H9 (cell line): ENCODE data around the gene TRPC3. TPM values are rescaled to one million over a fixed set of nuclear protein-coding genes. Genes with fewer than 3 reads are reported as not detected.

Source experiments
- DNase-seq: peaks from one replicate; pipeline ENCODE4 v3.0.0-alpha.2; 2017
- H2AFZ ChIP-seq: one replicate; pipeline ENCODE4 v1.6.1; 2013; ENCODE audit warnings: mild to moderate bottlenecking, low read length, control low read depth, moderate library complexity
- H2AK5ac ChIP-seq: 2 replicates; pipeline ENCODE4 v1.6.1; 2013; ENCODE audit warnings: low read length, control low read depth, mixed read lengths; ENCODE audit not compliant: insufficient read length
- H2BK120ac ChIP-seq: one replicate; pipeline ENCODE4 v1.6.1; 2013; ENCODE audit warnings: low read depth, mild to moderate bottlenecking, low read length, control low read depth, inconsistent platforms; ENCODE audit not compliant: poor library complexity, severe bottlenecking
- H2BK12ac ChIP-seq: 2 replicates; pipeline ENCODE4 v1.6.1; 2013; ENCODE audit warnings: low read length, control low read depth, mixed read lengths, low read depth; ENCODE audit not compliant: insufficient read length
- H2BK15ac ChIP-seq: 2 replicates; pipeline ENCODE4 v1.6.1; 2013; ENCODE audit warnings: low read depth, low read length, control low read depth
- H2BK20ac ChIP-seq: one replicate; pipeline ENCODE4 v1.6.1; 2013; ENCODE audit warnings: low read depth, mild to moderate bottlenecking, low read length, control low read depth, inconsistent platforms; ENCODE audit not compliant: poor library complexity, severe bottlenecking
- H2BK5ac ChIP-seq: 2 replicates; pipeline ENCODE4 v1.6.1; 2013; ENCODE audit warnings: low read length, control low read depth, mixed read lengths; ENCODE audit not compliant: insufficient read length
- H3K14ac ChIP-seq: 2 replicates; pipeline ENCODE4 v1.6.1; 2013; ENCODE audit warnings: low read length, control low read depth; ENCODE audit not compliant: insufficient read depth
- H3K18ac ChIP-seq: 2 replicates; pipeline ENCODE4 v1.6.1; 2013; ENCODE audit warnings: low read depth, mild to moderate bottlenecking, mixed read lengths, low read length, control low read depth; ENCODE audit not compliant: insufficient read length
- H3K23ac ChIP-seq: 2 replicates; pipeline ENCODE4 v1.6.1; 2013; ENCODE audit warnings: low read length, control low read depth, mixed read lengths, low read depth; ENCODE audit not compliant: insufficient read length
- H3K23me2 ChIP-seq: 2 replicates; pipeline ENCODE4 v1.6.1; 2013; ENCODE audit warnings: low read depth, mild to moderate bottlenecking, mixed read lengths, low read length, control low read depth; ENCODE audit not compliant: insufficient read length, poor library complexity, severe bottlenecking
- H3K27ac ChIP-seq: 2 replicates; pipeline ENCODE4 v1.5.1; 2013; ENCODE audit warnings: low read length, control low read depth, mixed read lengths, low read depth; ENCODE audit not compliant: insufficient read length
- H3K27me3 ChIP-seq: 2 replicates; pipeline ENCODE4 v1.6.1; 2013; ENCODE audit warnings: low read length, control low read depth, inconsistent platforms; ENCODE audit not compliant: insufficient read depth
- H3K4ac ChIP-seq: 2 replicates; pipeline ENCODE4 v1.6.1; 2013; ENCODE audit warnings: low read depth, mild to moderate bottlenecking, control low read depth, inconsistent platforms, low read length, moderate library complexity
- H3K4me1 ChIP-seq: 2 replicates; pipeline ENCODE4 v1.6.1; 2013; ENCODE audit warnings: low read length, control low read depth, inconsistent platforms; ENCODE audit not compliant: insufficient read depth
- H3K4me2 ChIP-seq: 2 replicates; pipeline ENCODE4 v1.6.1; 2013; ENCODE audit warnings: low read length, control low read depth, mixed read lengths; ENCODE audit not compliant: insufficient read length, insufficient read depth
- H3K56ac ChIP-seq: 2 replicates; pipeline ENCODE4 v1.6.1; 2013; ENCODE audit warnings: low read depth, mild to moderate bottlenecking, mixed read lengths, low read length, control low read depth; ENCODE audit not compliant: insufficient read length
- H3K79me1 ChIP-seq: 2 replicates; pipeline ENCODE4 v1.6.1; 2013; ENCODE audit warnings: low read depth, mild to moderate bottlenecking, moderate library complexity, low read length, control low read depth, inconsistent platforms; ENCODE audit not compliant: insufficient read depth, poor library complexity, severe bottlenecking
- H3K79me2 ChIP-seq: 2 replicates; pipeline ENCODE4 v1.6.1; 2013; ENCODE audit warnings: low read length, control low read depth, inconsistent platforms; ENCODE audit not compliant: insufficient read depth
- H3K9ac ChIP-seq: 2 replicates; pipeline ENCODE4 v1.6.1; 2013; ENCODE audit warnings: low read length, control low read depth, mixed read lengths; ENCODE audit not compliant: insufficient read length; ENCODE audit errors: extremely low read depth
- H3K9me3 ChIP-seq: one replicate; pipeline ENCODE4 v1.6.1; 2013; ENCODE audit warnings: low read depth, low read length, inconsistent platforms; ENCODE audit not compliant: control insufficient read depth
- H3T11ph ChIP-seq: one replicate; pipeline ENCODE4 v1.6.1; 2013; ENCODE audit warnings: mild to moderate bottlenecking, low read length, control low read depth, inconsistent platforms
- H4K20me1 ChIP-seq: one replicate; pipeline ENCODE4 v1.6.1; 2013; ENCODE audit not compliant: control insufficient read depth, insufficient read length, insufficient read depth
- H4K5ac ChIP-seq: 2 replicates; pipeline ENCODE4 v1.6.1; 2013; ENCODE audit warnings: low read depth, mild to moderate bottlenecking, mixed read lengths, low read length, control low read depth; ENCODE audit not compliant: insufficient read length
- H4K8ac ChIP-seq: replicated peaks from 2 replicates; pipeline ENCODE4 v1.6.1; 2013; ENCODE audit warnings: low read length, control low read depth, mixed read lengths, low read depth; ENCODE audit not compliant: insufficient read length
- H4K91ac ChIP-seq: 2 replicates; pipeline ENCODE4 v1.6.1; 2013; ENCODE audit warnings: low read depth, mild to moderate bottlenecking, moderate library complexity, mixed read lengths, low read length, control low read depth; ENCODE audit not compliant: insufficient read length
- H3K27ac Mint-ChIP-seq, 3 experiments: 2 replicates in 2 of 3; 3 replicates in 1 of 3; pipeline ENCODE4 v1.8.0; 2020 to 2021; ENCODE audit warnings: mixed read lengths in 3 of 3, mild to moderate bottlenecking in 1 of 3, moderate library complexity in 1 of 3
- H3K27me3 Mint-ChIP-seq: 2 replicates; pipeline ENCODE4 v1.8.0; 2021; ENCODE audit warnings: low read depth, mild to moderate bottlenecking, moderate library complexity, mixed read lengths
- H3K36me3 Mint-ChIP-seq, 3 experiments: 2 replicates in 2 of 3; 3 replicates in 1 of 3; pipeline ENCODE4 v1.8.0; 2020 to 2021; ENCODE audit warnings: low read depth in 3 of 3, mixed read lengths in 3 of 3; ENCODE audit not compliant: insufficient read depth in 1 of 3
- H3K4me1 Mint-ChIP-seq, 2 experiments: 2 replicates each; pipeline ENCODE4 v1.8.0; 2020; ENCODE audit warnings: mixed read lengths in 2 of 2
- H3K4me3 Mint-ChIP-seq, 2 experiments: 2 replicates in 1 of 2; 3 replicates in 1 of 2; pipeline ENCODE4 v1.8.0; 2020 to 2021; ENCODE audit warnings: mild to moderate bottlenecking in 2 of 2, mixed read lengths in 2 of 2, moderate library complexity in 1 of 2
- H3K9me3 Mint-ChIP-seq, 2 experiments: 2 replicates in 1 of 2; 3 replicates in 1 of 2; pipeline ENCODE4 v1.8.0; 2020; ENCODE audit warnings: mild to moderate bottlenecking in 2 of 2, mixed read lengths in 2 of 2, moderate library complexity in 1 of 2
- WGBS: extraction: QIAGEN DNeasy Blood & Tissue Kit; methylation state at CpG from one replicate; pipeline ENCODE4 v1.1.7; 2013; ENCODE audit warnings: missing lambda C conversion rate, low lambda C conversion rate, mixed read lengths; ENCODE audit not compliant: insufficient read length; ENCODE audit errors: extremely low coverage; 5-methylcytosine and 5-hydroxymethylcytosine counted together
- total RNA-seq: library from RNA; stranded (reverse); gene quantifications from 2 replicates; pipeline ENCODE4 v1.2.1, GENCODE V29; 2021
- TF ChIP-seq, protein P1 (sequence below): fragments of 200-600 bp; sonication (generic); conservative IDR thresholded peaks from 3 replicates; pipeline ENCODE4 v1.8.0; 2021; ENCODE audit warnings: antibody characterized with exemption, mild to moderate bottlenecking

Gene TRPC3
- total RNA-seq, 1 experiment from 2014 or later: 0.13 TPM

DNA sequence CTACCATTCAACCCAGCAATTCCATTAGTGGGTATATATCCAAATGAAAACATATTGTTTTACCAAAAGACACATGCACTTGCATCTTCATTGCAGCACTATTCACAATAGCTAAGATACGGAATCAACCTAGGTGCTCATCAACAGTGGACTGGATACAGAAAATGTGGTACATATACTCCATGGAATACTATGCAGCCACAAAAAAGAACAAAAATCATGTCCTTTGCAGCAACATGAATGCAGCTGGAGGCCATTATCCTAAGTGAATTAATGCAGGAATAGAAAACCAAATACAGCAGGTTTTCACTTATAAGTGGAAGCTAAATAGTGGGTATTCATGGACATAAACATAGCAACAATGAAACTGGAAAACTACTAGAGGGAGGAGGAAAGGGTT lies 43.5 kb downstream of the TRPC3 start:
- no peak overlapping the region for H2AK5ac ChIP-seq
- H3K23ac ChIP-seq: no peak overlapping the region
- H3K4ac ChIP-seq: no peak overlapping the region
- H4K91ac ChIP-seq: no peak overlapping the region
- WGBS: no CpG with 5 or more reads among the region's 1 CpG
- H3T11ph ChIP-seq: no peak overlapping the region
- H3K79me1 ChIP-seq: no peaks in the 10 kb centered on the region
- no peaks in the 10 kb centered on the region for H4K20me1 ChIP-seq
- H3K27ac ChIP-seq: no peak overlapping the region
- H2BK20ac ChIP-seq: no peak overlapping the region
- no peak overlapping the region for H3K56ac ChIP-seq
- H2BK12ac ChIP-seq: no peak overlapping the region
- H3K4me2 ChIP-seq: no peak overlapping the region
- no peaks in the 10 kb centered on the region for H3K9me3 ChIP-seq
- no peak overlapping the region for H2BK15ac ChIP-seq
- H2BK120ac ChIP-seq: no peak overlapping the region
- H3K36me3 Mint-ChIP-seq: no peaks in the 10 kb centered on the region
- no peak overlapping the region for H3K9ac ChIP-seq
- no peak overlapping the region for H4K8ac ChIP-seq
- H2AFZ ChIP-seq: no peak overlapping the region
- no peak overlapping the region for H3K14ac ChIP-seq
- H3K27ac Mint-ChIP-seq: no peak overlapping the region
- no peak overlapping the region for H3K18ac ChIP-seq
- H3K79me2 ChIP-seq: no peaks in the 10 kb centered on the region
- TF ChIP-seq, protein P1, sequence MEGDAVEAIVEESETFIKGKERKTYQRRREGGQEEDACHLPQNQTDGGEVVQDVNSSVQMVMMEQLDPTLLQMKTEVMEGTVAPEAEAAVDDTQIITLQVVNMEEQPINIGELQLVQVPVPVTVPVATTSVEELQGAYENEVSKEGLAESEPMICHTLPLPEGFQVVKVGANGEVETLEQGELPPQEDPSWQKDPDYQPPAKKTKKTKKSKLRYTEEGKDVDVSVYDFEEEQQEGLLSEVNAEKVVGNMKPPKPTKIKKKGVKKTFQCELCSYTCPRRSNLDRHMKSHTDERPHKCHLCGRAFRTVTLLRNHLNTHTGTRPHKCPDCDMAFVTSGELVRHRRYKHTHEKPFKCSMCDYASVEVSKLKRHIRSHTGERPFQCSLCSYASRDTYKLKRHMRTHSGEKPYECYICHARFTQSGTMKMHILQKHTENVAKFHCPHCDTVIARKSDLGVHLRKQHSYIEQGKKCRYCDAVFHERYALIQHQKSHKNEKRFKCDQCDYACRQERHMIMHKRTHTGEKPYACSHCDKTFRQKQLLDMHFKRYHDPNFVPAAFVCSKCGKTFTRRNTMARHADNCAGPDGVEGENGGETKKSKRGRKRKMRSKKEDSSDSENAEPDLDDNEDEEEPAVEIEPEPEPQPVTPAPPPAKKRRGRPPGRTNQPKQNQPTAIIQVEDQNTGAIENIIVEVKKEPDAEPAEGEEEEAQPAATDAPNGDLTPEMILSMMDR: no peak
- H3K4me1 ChIP-seq: no peaks in the 10 kb centered on the region
- DNase-seq: no peak
- no peaks in the 10 kb centered on the region for H3K23me2 ChIP-seq
- H4K5ac ChIP-seq: no peak overlapping the region
- H3K9me3 Mint-ChIP-seq: no peaks in the 10 kb centered on the region
- H3K4me1 Mint-ChIP-seq: peaks cover 3% of the 10 kb centered on the region in 2 experiments; a peak in 3 of 4 replicates
- no peaks in the 10 kb centered on the region for H3K27me3 ChIP-seq
- no peak overlapping the region for H2BK5ac ChIP-seq
- no peak overlapping the region for H3K4me3 Mint-ChIP-seq
- H3K27me3 Mint-ChIP-seq: no peaks in the 10 kb centered on the region
